Measurements from ENCODE around the gene BCL2.

DNA sequence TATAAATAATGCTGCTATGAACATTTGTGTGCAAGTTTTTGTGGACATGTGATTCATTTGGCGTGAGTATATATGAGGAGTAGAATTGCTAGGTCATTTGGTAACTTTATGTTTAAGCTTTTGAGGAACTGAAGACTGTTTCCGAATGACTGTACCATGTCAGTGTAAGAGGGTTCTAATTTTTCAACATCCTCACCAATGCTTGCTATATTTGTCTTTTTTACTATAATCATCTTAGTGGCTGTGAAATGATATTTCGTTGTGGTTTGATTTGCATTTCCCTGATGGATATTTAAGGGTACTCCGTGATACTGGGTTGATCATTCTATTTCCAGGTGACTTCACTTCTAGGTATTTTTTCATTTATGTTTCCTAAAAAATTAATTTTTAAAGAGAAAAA is 241.1 kb downstream of the BCL2 start:
- TF ChIP-seq, protein P1, sequence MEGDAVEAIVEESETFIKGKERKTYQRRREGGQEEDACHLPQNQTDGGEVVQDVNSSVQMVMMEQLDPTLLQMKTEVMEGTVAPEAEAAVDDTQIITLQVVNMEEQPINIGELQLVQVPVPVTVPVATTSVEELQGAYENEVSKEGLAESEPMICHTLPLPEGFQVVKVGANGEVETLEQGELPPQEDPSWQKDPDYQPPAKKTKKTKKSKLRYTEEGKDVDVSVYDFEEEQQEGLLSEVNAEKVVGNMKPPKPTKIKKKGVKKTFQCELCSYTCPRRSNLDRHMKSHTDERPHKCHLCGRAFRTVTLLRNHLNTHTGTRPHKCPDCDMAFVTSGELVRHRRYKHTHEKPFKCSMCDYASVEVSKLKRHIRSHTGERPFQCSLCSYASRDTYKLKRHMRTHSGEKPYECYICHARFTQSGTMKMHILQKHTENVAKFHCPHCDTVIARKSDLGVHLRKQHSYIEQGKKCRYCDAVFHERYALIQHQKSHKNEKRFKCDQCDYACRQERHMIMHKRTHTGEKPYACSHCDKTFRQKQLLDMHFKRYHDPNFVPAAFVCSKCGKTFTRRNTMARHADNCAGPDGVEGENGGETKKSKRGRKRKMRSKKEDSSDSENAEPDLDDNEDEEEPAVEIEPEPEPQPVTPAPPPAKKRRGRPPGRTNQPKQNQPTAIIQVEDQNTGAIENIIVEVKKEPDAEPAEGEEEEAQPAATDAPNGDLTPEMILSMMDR (conservative IDR thresholded peaks at IDR 0.05; ENCODE audit: low read depth, low read length): no peak
- no peak for TF ChIP-seq EZH2phosphoT487 (IDR thresholded peaks at IDR 0.05; ENCODE audit: borderline replicate concordance, low read length)
